ENCODE data around the gene GPR4. TPM values are rescaled to one million over a fixed set of nuclear protein-coding genes. Genes with fewer than 3 reads are reported as not detected.

GPR4 gene
- total and polyA plus RNA-seq, 2 of the 4 experiments (the other 2 are of a cell fraction), result 0.02 TPM; not detected in 1

DNA sequence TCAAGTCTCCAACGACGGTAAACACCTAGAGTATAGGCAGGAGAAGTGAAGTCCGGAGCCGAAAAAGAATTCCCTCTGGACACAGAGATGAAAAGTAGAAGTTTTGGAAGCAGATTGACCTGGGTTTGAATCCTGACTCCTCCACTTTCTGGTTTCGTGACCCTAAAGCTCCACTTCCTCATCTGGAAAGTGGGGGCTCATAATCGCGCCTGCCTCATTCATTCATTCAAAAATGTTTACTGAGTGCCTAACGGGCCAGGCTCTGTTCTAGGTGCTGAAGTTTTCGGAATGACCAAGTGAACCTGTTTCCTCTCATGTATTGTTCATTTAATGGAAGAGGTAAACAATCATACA lies 44.3 kb upstream of the GPR4 start:
- no peak overlapping the region for H2BK120ac ChIP-seq (ENCODE audit: low read depth, low read length)
- no peak for DNase-seq
- H3K36me3 ChIP-seq (ENCODE audit: control insufficient read depth, insufficient read depth, low read length), result no peaks in the 10 kb centered on the region
- no peak overlapping the region for H3K4ac ChIP-seq (ENCODE audit: low read depth, low read length)
- peaks cover 9% of the 10 kb centered on the region for H3K4me1 ChIP-seq (ENCODE audit: control insufficient read depth, insufficient read depth, low read length)
- BruUV-seq (replicated peaks), result no TSS peak
- no peak overlapping the region for H3K18ac ChIP-seq (ENCODE audit: low read depth, low read length)
- H4K5ac ChIP-seq (ENCODE audit: low read depth, low read length), result no peak overlapping the region
- H3K27me3 ChIP-seq (ENCODE audit: control insufficient read depth, insufficient read depth, low read length), result peaks cover 2% of the 10 kb centered on the region
- 0 out of 4 replicates have a peak, but pooled peaks cover 0 to 5% of the 10 kb centered on the region in 2 experiments for H3K79me1 ChIP-seq (ENCODE audit: low read depth in 1 of 2, low read length in 2 of 2)
- TF ChIP-seq, protein P1, sequence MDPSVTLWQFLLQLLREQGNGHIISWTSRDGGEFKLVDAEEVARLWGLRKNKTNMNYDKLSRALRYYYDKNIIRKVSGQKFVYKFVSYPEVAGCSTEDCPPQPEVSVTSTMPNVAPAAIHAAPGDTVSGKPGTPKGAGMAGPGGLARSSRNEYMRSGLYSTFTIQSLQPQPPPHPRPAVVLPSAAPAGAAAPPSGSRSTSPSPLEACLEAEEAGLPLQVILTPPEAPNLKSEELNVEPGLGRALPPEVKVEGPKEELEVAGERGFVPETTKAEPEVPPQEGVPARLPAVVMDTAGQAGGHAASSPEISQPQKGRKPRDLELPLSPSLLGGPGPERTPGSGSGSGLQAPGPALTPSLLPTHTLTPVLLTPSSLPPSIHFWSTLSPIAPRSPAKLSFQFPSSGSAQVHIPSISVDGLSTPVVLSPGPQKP (IDR thresholded peaks at IDR 0.05; ENCODE audit: borderline replicate concordance, low read depth, low read length), result no peak
- TF ChIP-seq MAZ (IDR thresholded peaks at IDR 0.05; ENCODE audit: borderline replicate concordance, low read depth, low read length), result no peak
- TF ChIP-seq RAD21 (IDR thresholded peaks at IDR 0.05; ENCODE audit: low read length), result no peak
- TF ChIP-seq, protein P2, sequence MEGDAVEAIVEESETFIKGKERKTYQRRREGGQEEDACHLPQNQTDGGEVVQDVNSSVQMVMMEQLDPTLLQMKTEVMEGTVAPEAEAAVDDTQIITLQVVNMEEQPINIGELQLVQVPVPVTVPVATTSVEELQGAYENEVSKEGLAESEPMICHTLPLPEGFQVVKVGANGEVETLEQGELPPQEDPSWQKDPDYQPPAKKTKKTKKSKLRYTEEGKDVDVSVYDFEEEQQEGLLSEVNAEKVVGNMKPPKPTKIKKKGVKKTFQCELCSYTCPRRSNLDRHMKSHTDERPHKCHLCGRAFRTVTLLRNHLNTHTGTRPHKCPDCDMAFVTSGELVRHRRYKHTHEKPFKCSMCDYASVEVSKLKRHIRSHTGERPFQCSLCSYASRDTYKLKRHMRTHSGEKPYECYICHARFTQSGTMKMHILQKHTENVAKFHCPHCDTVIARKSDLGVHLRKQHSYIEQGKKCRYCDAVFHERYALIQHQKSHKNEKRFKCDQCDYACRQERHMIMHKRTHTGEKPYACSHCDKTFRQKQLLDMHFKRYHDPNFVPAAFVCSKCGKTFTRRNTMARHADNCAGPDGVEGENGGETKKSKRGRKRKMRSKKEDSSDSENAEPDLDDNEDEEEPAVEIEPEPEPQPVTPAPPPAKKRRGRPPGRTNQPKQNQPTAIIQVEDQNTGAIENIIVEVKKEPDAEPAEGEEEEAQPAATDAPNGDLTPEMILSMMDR (conservative IDR thresholded peaks at IDR 0.05; ENCODE audit: low read depth, low read length), result no peak
- no peak for TF ChIP-seq CHD1 (IDR thresholded peaks at IDR 0.05; ENCODE audit: low read depth, low read length)
- H3K4me2 ChIP-seq (ENCODE audit: low read depth, low read length), result peak overlapping the region; percentile 67
- H3K9me3 ChIP-seq (ENCODE audit: control insufficient read depth, insufficient read depth, low read length), result no peaks in the 10 kb centered on the region
- H3K9me1 ChIP-seq (ENCODE audit: insufficient read depth, low read length), result no peaks in the 10 kb centered on the region
- H3K4me3 ChIP-seq (ENCODE audit: insufficient read depth, low read depth, low read length), result peak overlapping the region; percentile 48
- H3K14ac ChIP-seq (replicated peaks; ENCODE audit: low read depth, low read length), result no peak overlapping the region
- ChIA-PET POLR2A (ENCODE audit: unreplicated experiment) (no interaction called here), CTCF (no interaction called here)
- intact Hi-C loops (cut with micrococcal nuclease) (no loop called here), dilution Hi-C loops (cut with HindIII; ENCODE audit: low sequenced_read_pairs, unreplicated experiment) (no loop called here), in situ Hi-C loops (cut with MboI; ENCODE audit: low sequenced_read_pairs) (loop anchor here (10.0 kb wide), 1 partner anchor 122 kb away; no protein-coding TSS in a partner anchor)
- no peak overlapping the region for H3K23ac ChIP-seq (ENCODE audit: low read depth, low read length)
- no peak overlapping the region for H4K91ac ChIP-seq (ENCODE audit: insufficient read depth, low read depth, low read length)
- no peak overlapping the region for H3K56ac ChIP-seq (ENCODE audit: extremely low read depth, insufficient read depth, low read length)
- H2BK15ac ChIP-seq (ENCODE audit: low read depth, low read length), result no peak overlapping the region
- no peak overlapping the region for H2AK5ac ChIP-seq (ENCODE audit: low read depth, low read length)
- H3K27ac ChIP-seq (ENCODE audit: insufficient read depth, low read length), result no peak overlapping the region
- peak overlapping the region; percentile 11 to 19; a peak in 1 of 4 replicates for H4K8ac ChIP-seq (ENCODE audit: low read depth in 2 of 2, low read length in 2 of 2)
- H2AK9ac ChIP-seq (replicated peaks; ENCODE audit: low read depth, low read length, poor library complexity), result no peak overlapping the region
- H2BK5ac ChIP-seq (ENCODE audit: low read depth, low read length, poor library complexity, severe bottlenecking), result no peak overlapping the region
- ATAC-seq (ENCODE audit: low read depth), result no peak
- H2AFZ ChIP-seq (replicated peaks; ENCODE audit: low read length, poor library complexity), result peak overlapping the region; percentile 84
- no peak overlapping the region for H3K9ac ChIP-seq (ENCODE audit: low read depth, low read length)
- no peak overlapping the region for H2BK20ac ChIP-seq (ENCODE audit: low read depth, low read length)
- WGBS, 2 experiments (ENCODE audit: extremely low coverage in 2 of 2, insufficient read length in 1 of 2), result no CpG with 5 or more reads among the region's 9 CpGs
- H4K20me1 ChIP-seq (ENCODE audit: insufficient read depth, low read length), result peaks cover 3% of the 10 kb centered on the region; the same call in 1 of the 2 replicates
